ENCODE measurements around the gene ACSBG1. TPM values are rescaled to one million over a fixed set of nuclear protein-coding genes. Genes with fewer than 3 reads are reported as not detected.

Gene ACSBG1
- total RNA-seq, 4 donors from 2014 or later: 1.5 TPM; not detected in 3

DNA sequence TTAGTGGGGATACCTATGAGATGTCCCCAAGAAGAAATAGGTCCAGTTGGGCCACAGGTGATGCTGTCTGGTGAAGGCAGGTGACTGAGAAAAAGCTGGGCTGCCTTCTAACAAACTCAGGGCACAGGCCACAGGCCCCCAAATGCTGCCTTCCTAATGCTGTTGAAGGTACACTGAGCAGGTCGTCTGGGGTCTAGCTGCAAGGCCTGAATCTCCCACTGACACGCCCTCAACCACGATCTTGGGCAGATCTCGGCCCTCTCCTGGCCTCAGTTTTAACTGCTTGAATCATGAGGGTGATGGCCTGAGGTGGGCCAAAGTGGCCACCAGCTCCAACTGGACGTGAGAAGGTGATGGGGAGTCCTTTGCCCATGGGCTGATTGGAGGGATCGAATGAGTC lies 2.1 kb upstream of the ACSBG1 start:
- intact Hi-C loops (cut with DNase I; ENCODE audit: low total_unique reads): no loop called here
- no peak for DNase-seq
- H3K36me3 ChIP-seq: no peaks in the 10 kb centered on the region

GRCh38 chr15:78233496-78233895 lies 869 bp downstream of the ACSBG1 start:
- H3K27ac ChIP-seq: no peak overlapping the region
- intact Hi-C loops (cut with DNase I; ENCODE audit: low total_unique reads): no loop called here
- TF ChIP-seq EP300 (IDR thresholded peaks at IDR 0.05; ENCODE audit: low read depth) (no peak), POLR2AphosphoS5 (IDR thresholded peaks at IDR 0.05) (no peak), POLR2A (IDR thresholded peaks at IDR 0.05) (no peak), CTCF (IDR thresholded peaks at IDR 0.05) (no peak)
- H3K4me1 ChIP-seq: no peaks in the 10 kb centered on the region
- no peak for DNase-seq
- H3K27me3 ChIP-seq: no peaks in the 10 kb centered on the region
- WGBS, 2 donors (ENCODE audit: low coverage in 1 of 2): 76% methylated on average over 11 of the region's 11 CpGs; no CpG with 5 or more reads in 1 of the 2 donors
- H3K4me3 ChIP-seq: no peak overlapping the region
- no peaks in the 10 kb centered on the region for H3K9me3 ChIP-seq
- in situ Hi-C loops (cut with MboI; ENCODE audit: low pct_ligation_motif_present in 1 of 4, low pct_unique_long_range_greater_than_20kb in 1 of 4, low sequenced_read_pairs in 3 of 4): loop anchor here (25.0 kb wide), 2 partner anchors 121 to 271 kb away; no protein-coding TSS in a partner anchor
- no peaks in the 10 kb centered on the region for H3K36me3 ChIP-seq

More for the DNA sequence above, 2.1 kb upstream of the ACSBG1 start:
- Histone ChIP-seq H3K4me1 (no peaks in the 10 kb centered on the region), H3K4me3 (no peak overlapping the region), H3K27ac (no peak overlapping the region), H3K27me3 (no peaks in the 10 kb centered on the region), H3K9me3 (no peaks in the 10 kb centered on the region)
- 81 to 83% methylated on average over 2 to 6 of the region's 6 CpGs for WGBS, 2 donors (ENCODE audit: low coverage in 1 of 2)
- TF ChIP-seq POLR2AphosphoS5 (IDR thresholded peaks at IDR 0.05) (no peak), POLR2A (IDR thresholded peaks at IDR 0.05) (no peak), CTCF (IDR thresholded peaks at IDR 0.05) (no peak)
- in situ Hi-C loops (cut with MboI; ENCODE audit: low pct_ligation_motif_present in 1 of 4, low pct_unique_long_range_greater_than_20kb in 1 of 4, low sequenced_read_pairs in 3 of 4): loop anchor here (5.0 to 25.0 kb wide), 4 partner anchors 119 to 274 kb away; no protein-coding TSS in a partner anchor

DNA sequence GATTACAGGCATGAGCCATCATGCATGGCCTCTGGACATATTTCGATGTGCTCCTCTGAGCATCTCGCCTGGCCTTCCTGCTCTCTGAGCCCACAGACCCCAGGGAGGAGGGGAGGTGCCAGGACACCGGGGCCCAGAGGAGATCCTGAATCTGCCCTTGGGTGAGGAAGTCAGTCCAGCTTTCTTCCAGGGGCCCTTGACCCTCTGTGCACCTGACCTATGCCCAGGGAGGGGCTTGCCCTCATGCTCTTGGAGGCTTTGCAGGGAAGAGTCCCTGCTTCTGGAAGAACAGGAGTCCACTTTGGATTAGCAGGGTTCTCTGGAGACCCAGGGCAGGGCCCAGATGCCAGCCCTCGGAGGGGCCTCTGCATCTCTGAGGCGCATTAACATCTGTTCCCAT lies 1.4 kb downstream of the ACSBG1 start:
- WGBS, 2 donors (ENCODE audit: low coverage in 1 of 2): 75% methylated on average over 5 of the region's 5 CpGs; no CpG with 5 or more reads in 1 of the 2 donors
- no peaks in the 10 kb centered on the region for H3K9me3 ChIP-seq
- TF ChIP-seq EP300 (IDR thresholded peaks at IDR 0.05; ENCODE audit: low read depth) (no peak), POLR2A (IDR thresholded peaks at IDR 0.05) (no peak), CTCF (IDR thresholded peaks at IDR 0.05) (no peak), POLR2AphosphoS5 (IDR thresholded peaks at IDR 0.05) (no peak)
- no peaks in the 10 kb centered on the region for H3K36me3 ChIP-seq
- H3K4me3 ChIP-seq: no peak overlapping the region
- no peak overlapping the region for H3K27ac ChIP-seq
- DNase-seq: no peak
- H3K27me3 ChIP-seq: no peaks in the 10 kb centered on the region
- in situ Hi-C loops (cut with MboI; ENCODE audit: low pct_ligation_motif_present in 1 of 4, low pct_unique_long_range_greater_than_20kb in 1 of 4, low sequenced_read_pairs in 3 of 4): loop anchor here (25.0 kb wide), 2 partner anchors 121 to 271 kb away; no protein-coding TSS in a partner anchor
- no peaks in the 10 kb centered on the region for H3K4me1 ChIP-seq
- intact Hi-C loops (cut with DNase I; ENCODE audit: low total_unique reads): no loop called here

DNA sequence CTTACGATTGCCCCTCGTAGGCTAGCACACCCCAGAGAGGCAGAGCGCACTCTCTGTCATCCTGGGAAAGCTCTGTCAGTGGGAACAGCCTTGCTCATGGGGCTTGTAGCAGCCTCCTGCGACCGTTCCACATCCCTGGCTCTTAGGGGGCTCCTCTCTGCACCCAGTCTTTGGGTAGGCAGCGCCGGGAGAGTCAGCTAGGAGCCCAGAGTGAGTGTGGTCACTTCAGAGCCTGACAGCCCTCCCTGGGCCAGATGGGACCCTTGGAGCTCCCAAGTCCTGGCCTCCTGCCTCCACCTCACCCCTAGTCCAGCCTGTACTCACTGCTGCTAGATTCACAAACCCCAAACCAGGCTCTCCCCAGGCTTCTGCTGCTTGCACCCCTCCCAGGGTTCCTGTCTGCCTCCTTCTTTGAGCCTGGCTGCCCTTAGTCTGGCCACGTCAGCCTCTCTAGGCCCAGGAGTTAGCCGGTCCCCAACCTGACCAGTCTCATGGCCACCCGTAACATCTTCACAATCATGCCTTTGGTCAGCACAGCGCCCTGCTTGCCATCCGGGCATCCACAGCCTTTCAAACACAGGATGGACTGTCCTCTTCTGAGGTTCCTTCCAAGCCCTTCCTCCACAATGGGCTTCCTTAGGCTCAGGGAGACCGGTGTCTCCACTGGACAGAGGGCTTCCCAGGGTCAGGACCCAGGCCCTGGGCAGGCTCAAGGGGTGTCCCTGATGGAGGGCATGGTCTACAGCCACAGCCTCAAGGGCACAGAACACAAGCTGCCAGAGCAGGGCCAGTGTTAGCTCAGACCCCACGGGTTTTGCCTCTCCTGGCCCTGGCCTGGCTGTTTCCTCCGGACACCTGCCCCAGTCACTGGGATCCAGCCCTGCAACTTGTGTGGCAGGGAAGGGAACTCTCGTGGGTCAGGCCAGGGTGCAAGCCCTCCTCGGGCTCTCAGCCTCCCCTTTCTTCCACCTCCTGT lies 4.6 kb downstream of the ACSBG1 start:
- Histone ChIP-seq H3K4me1 (no peaks in the 10 kb centered on the region), H3K27ac (no peak overlapping the region), H3K9me3 (no peaks in the 10 kb centered on the region), H3K27me3 (no peaks in the 10 kb centered on the region), H3K4me3 (no peak overlapping the region), H3K36me3 (no peaks in the 10 kb centered on the region)
- TF ChIP-seq POLR2AphosphoS5 (IDR thresholded peaks at IDR 0.05) (no peak), EP300 (IDR thresholded peaks at IDR 0.05; ENCODE audit: low read depth) (no peak), POLR2A (IDR thresholded peaks at IDR 0.05) (no peak), CTCF (IDR thresholded peaks at IDR 0.05) (no peak)
- no peak for DNase-seq
- intact Hi-C loops (cut with DNase I; ENCODE audit: low total_unique reads) (no loop called here), in situ Hi-C loops (cut with MboI; ENCODE audit: low pct_ligation_motif_present in 1 of 4, low pct_unique_long_range_greater_than_20kb in 1 of 4, low sequenced_read_pairs in 3 of 4) (loop anchor here (25.0 kb wide), 2 partner anchors 117 to 267 kb away; no protein-coding TSS in a partner anchor)
- 84% methylated on average over 15 of the region's 17 CpGs; no CpG with 5 or more reads in 1 of the 2 donors for WGBS, 2 donors (ENCODE audit: low coverage in 1 of 2)

All from transverse colon (tissue), 4 donors.